Measurements from ENCODE around the gene ITPR3.

DNA sequence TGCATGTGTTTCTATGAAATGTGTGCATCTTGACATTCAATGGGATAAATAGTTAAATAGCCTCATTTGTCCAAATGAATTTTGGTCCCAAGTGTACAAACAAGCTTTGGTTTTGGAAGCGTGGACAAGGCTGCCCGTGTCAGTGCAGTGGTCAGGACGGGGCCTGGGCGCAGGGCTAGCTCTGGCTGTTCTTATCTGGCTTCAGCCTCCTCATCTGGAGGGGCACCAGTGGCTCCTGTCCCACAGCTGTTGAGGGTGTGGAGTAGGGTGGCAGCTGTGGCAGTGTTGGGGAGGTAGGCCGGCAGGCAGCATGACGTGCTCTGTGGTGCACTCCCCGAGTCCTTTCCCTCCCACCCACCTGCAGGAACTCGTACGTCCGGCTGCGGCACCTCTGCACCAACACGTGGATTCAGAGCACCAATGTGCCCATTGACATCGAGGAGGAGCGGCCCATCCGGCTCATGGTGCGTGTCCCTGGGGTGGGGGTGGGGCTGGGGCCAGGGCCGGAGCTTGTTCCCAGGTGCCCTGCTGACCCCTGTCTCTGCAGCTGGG is 43.5 kb downstream of the ITPR3 start:
- TF ChIP-seq YY1 (IDR thresholded peaks at IDR 0.05; ENCODE audit: insufficient read depth, insufficient read length) (no peak), SUZ12 (IDR thresholded peaks at IDR 0.05; ENCODE audit: extremely low read depth, insufficient read depth, insufficient read length) (no peak), ZNF274 (IDR thresholded peaks at IDR 0.05; ENCODE audit: low read depth, low read length) (no peak)

Data from NT2/D1 (cell line).